Measurements from ENCODE around the gene WDR53. TPM values are rescaled to one million over a fixed set of nuclear protein-coding genes. Genes with fewer than 3 reads are reported as not detected.
"Not testable (repeated sequence)": the region's sequence is repeated elsewhere in the genome, so short reads cannot be mapped to it uniquely, and the experiment has no call there.

The WDR53 gene
- polyA plus RNA-seq, 1 donor from 2014 or later = 4.3 TPM

DNA sequence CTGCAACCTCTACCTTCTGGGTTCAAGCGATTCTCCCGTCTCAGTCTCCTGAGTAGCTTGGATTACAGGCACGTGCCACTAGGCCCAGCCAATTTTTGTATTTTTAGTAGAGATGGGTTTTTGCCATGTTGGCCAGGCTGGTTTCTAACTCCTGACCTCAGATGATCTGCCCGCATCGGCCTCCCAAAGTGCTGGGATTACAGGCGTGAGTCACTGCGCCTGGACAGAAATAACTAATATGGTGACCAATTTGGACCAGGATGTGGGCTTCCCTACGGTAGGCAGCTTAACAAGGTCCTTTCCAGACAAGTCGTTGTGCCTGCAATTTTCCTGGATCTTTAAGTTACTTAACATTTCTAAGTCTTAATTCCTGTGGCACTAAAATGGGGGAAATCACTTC is 14.8 kb downstream of the WDR53 start:
- Histone ChIP-seq H3K9ac (ENCODE audit: low read length) (no peak overlapping the region), H3K4me2 (ENCODE audit: low read length) (no peak overlapping the region), H2AFZ (ENCODE audit: low read depth, low read length) (no peak overlapping the region), H3K79me2 (replicated peaks; ENCODE audit: insufficient read depth, low read length) (no peaks in the 10 kb centered on the region), H4K20me1 (ENCODE audit: insufficient read depth) (no peaks in the 10 kb centered on the region), H3K9me3 (ENCODE audit: low read length) (peaks cover 3% of the 10 kb centered on the region), H3K27ac (ENCODE audit: low read length) (no peak overlapping the region), H3F3A (ENCODE audit: insufficient read depth, low read length, poor library complexity, severe bottlenecking) (no peaks in the 10 kb centered on the region), H3K9me2 (ENCODE audit: insufficient read depth, low read length) (no peaks in the 10 kb centered on the region), H3K27me3 (ENCODE audit: insufficient read depth, low read depth, low read length) (no peaks in the 10 kb centered on the region), H3K36me3 (ENCODE audit: insufficient read depth, low read length) (no peaks in the 10 kb centered on the region), H3K4me3 (ENCODE audit: low read length) (no peak overlapping the region)
- TF ChIP-seq TAF1 (IDR thresholded peaks at IDR 0.05; ENCODE audit: low read depth) (no peak), EP300 (conservative IDR thresholded peaks at IDR 0.05; ENCODE audit: poor library complexity, severe bottlenecking) (no peak), SMC3 (conservative IDR thresholded peaks at IDR 0.05; ENCODE audit: poor library complexity) (no peak), RAD21 (conservative IDR thresholded peaks at IDR 0.05) (no peak)
- TF ChIP-seq, protein P1, sequence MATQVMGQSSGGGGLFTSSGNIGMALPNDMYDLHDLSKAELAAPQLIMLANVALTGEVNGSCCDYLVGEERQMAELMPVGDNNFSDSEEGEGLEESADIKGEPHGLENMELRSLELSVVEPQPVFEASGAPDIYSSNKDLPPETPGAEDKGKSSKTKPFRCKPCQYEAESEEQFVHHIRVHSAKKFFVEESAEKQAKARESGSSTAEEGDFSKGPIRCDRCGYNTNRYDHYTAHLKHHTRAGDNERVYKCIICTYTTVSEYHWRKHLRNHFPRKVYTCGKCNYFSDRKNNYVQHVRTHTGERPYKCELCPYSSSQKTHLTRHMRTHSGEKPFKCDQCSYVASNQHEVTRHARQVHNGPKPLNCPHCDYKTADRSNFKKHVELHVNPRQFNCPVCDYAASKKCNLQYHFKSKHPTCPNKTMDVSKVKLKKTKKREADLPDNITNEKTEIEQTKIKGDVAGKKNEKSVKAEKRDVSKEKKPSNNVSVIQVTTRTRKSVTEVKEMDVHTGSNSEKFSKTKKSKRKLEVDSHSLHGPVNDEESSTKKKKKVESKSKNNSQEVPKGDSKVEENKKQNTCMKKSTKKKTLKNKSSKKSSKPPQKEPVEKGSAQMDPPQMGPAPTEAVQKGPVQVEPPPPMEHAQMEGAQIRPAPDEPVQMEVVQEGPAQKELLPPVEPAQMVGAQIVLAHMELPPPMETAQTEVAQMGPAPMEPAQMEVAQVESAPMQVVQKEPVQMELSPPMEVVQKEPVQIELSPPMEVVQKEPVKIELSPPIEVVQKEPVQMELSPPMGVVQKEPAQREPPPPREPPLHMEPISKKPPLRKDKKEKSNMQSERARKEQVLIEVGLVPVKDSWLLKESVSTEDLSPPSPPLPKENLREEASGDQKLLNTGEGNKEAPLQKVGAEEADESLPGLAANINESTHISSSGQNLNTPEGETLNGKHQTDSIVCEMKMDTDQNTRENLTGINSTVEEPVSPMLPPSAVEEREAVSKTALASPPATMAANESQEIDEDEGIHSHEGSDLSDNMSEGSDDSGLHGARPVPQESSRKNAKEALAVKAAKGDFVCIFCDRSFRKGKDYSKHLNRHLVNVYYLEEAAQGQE (IDR thresholded peaks at IDR 0.05; ENCODE audit: borderline replicate concordance) = no peak

DNA sequence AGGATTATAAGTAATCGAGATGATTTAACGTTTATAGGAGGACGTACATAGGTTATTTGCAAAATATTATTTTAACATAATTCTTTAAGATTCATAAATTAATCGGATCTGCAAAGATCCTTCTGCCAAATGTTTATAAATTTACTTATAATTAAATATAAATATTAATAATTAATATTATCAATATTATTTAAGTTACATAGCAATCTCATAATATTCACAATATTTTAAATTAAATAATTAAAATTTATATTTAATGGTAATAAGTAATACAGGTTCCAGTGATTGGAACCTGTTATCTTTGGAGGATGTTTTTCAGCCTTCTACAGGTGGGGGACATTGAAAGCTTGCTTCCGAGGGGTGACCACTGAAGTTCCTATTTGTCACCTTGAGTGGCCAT is 16.1 kb downstream of the WDR53 start:
- no peaks in the 10 kb centered on the region for H3F3A ChIP-seq (ENCODE audit: insufficient read depth, low read length, poor library complexity, severe bottlenecking)
- TF ChIP-seq RAD21 (conservative IDR thresholded peaks at IDR 0.05) = no peak
- TF ChIP-seq TAF1 (IDR thresholded peaks at IDR 0.05; ENCODE audit: low read depth) = no peak
- TF ChIP-seq MXI1 (conservative IDR thresholded peaks at IDR 0.05; ENCODE audit: poor library complexity, severe bottlenecking) = no peak
- no peak for TF ChIP-seq EZH2 (IDR thresholded peaks at IDR 0.05; ENCODE audit: borderline replicate concordance, insufficient read depth, low read length, poor library complexity, severe bottlenecking)
- TF ChIP-seq SMC3 (conservative IDR thresholded peaks at IDR 0.05; ENCODE audit: poor library complexity) = no peak
- no peak overlapping the region for H3K4me3 ChIP-seq (ENCODE audit: low read length)
- no peaks in the 10 kb centered on the region for H3K9me2 ChIP-seq (ENCODE audit: insufficient read depth, low read length)
- no peak overlapping the region for H3K4me2 ChIP-seq (ENCODE audit: low read length)
- H3K27ac ChIP-seq (ENCODE audit: low read length) = no peak overlapping the region
- no peak overlapping the region for H2AFZ ChIP-seq (ENCODE audit: low read depth, low read length)
- no peaks in the 10 kb centered on the region for H3K27me3 ChIP-seq (ENCODE audit: insufficient read depth, low read depth, low read length)
- H3K79me2 ChIP-seq (replicated peaks; ENCODE audit: insufficient read depth, low read length) = no peaks in the 10 kb centered on the region
- H3K9me3 ChIP-seq (ENCODE audit: low read length) = peaks cover 3% of the 10 kb centered on the region
- H3K9ac ChIP-seq (ENCODE audit: low read length) = no peak overlapping the region
- H4K20me1 ChIP-seq (ENCODE audit: insufficient read depth) = no peaks in the 10 kb centered on the region
- no peaks in the 10 kb centered on the region for H3K36me3 ChIP-seq (ENCODE audit: insufficient read depth, low read length)

DNA sequence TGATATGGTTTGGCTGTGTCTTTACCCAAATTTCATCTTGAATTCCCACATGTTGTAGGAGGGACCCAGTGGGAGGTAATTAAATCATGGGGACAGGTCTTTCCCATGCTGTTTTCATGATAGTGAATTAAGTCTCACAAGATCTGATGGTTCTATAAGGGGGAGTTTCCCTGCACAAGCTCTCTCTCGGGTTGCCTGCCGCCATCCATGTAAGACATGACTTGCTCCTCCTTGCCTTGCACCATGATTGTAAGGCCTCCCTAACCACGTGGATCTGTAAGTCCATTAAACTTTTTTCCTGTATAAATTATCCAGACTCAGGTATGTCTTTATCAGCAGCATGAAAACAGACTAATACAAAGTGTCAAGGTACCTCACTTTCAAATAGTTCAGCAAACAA is 18.2 kb downstream of the WDR53 start:
- H4K20me1 ChIP-seq (ENCODE audit: insufficient read depth); H3K9ac ChIP-seq (ENCODE audit: low read length); H2AFZ ChIP-seq (ENCODE audit: low read depth, low read length); H3F3A ChIP-seq (ENCODE audit: insufficient read depth, low read length, poor library complexity, severe bottlenecking); H3K79me2 ChIP-seq (replicated peaks; ENCODE audit: insufficient read depth, low read length); H3K9me2 ChIP-seq (ENCODE audit: insufficient read depth, low read length); H3K36me3 ChIP-seq (ENCODE audit: insufficient read depth, low read length); H3K27ac ChIP-seq (ENCODE audit: low read length); H3K4me3 ChIP-seq (ENCODE audit: low read length); H3K9me3 ChIP-seq (ENCODE audit: low read length); H3K4me2 ChIP-seq (ENCODE audit: low read length); H3K27me3 ChIP-seq (ENCODE audit: insufficient read depth, low read depth, low read length): not testable (repeated sequence)

DNA sequence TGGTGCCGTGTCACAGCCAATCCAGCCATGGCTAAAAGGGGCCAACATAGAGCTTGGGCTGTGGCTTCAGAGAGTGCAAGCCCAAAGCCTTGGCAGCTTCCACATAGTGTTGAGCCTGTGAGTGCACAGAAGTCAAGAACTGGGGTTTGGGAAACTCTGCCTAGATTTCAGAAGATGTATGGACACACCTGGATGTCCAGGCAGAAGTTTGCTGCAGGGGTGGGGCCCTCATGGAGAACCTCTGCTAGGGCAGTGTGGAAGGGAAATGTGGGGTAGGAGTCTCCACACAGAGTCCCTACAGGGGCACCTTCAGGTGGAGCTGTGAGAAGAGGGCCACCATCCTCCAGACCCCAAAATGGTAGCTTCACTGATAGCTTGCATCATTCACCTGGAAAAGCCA is 19.0 kb downstream of the WDR53 start:
- not testable (repeated sequence) for H3K9me3 ChIP-seq (ENCODE audit: low read length); H3K27me3 ChIP-seq (ENCODE audit: insufficient read depth, low read depth, low read length); H3K9ac ChIP-seq (ENCODE audit: low read length); H3K79me2 ChIP-seq (replicated peaks; ENCODE audit: insufficient read depth, low read length); H2AFZ ChIP-seq (ENCODE audit: low read depth, low read length); H3F3A ChIP-seq (ENCODE audit: insufficient read depth, low read length, poor library complexity, severe bottlenecking); H3K9me2 ChIP-seq (ENCODE audit: insufficient read depth, low read length); H3K4me2 ChIP-seq (ENCODE audit: low read length); H4K20me1 ChIP-seq (ENCODE audit: insufficient read depth); H3K4me3 ChIP-seq (ENCODE audit: low read length); H3K36me3 ChIP-seq (ENCODE audit: insufficient read depth, low read length); H3K27ac ChIP-seq (ENCODE audit: low read length)
